Smooth muscle cell (in vitro differentiated cells): ENCODE results near the gene KRTAP12-2. TPM values are rescaled to one million over a fixed set of nuclear protein-coding genes. Genes with fewer than 3 reads are reported as not detected.
"Not testable (repeated sequence)": the region's sequence is repeated elsewhere in the genome, so short reads cannot be mapped to it uniquely, and the experiment has no call there.

Experiments used
- DNase-seq: peaks from one replicate; lab custom pipeline; 2025; ENCODE audit not compliant: unreplicated experiment; lab: John Stamatoyannopoulos, UW
- H2AFZ ChIP-seq: fragments of 200-600 bp; sonication (generic); 2 replicates; pipeline ENCODE4 v1.6.0; 2016; ENCODE audit warnings: antibody characterized with exemption, low read depth, mild to moderate bottlenecking
- H3F3A ChIP-seq: fragments of 200-600 bp; sonication (generic); 2 replicates; pipeline ENCODE4 v1.6.0; 2017; ENCODE audit warnings: antibody characterized with exemption, low read depth
- H3K27ac ChIP-seq: fragments of 200-600 bp; sonication (generic); 2 replicates; pipeline ENCODE4 v1.5.1; 2016; ENCODE audit warnings: low read depth, mild to moderate bottlenecking
- H3K27me3 ChIP-seq: fragments of 200-600 bp; sonication (generic); 2 replicates; pipeline ENCODE4 v1.6.1; 2016; ENCODE audit warnings: low read depth, mild to moderate bottlenecking
- H3K36me3 ChIP-seq: fragments of 200-600 bp; sonication (generic); 2 replicates; pipeline ENCODE4 v1.5.1; 2016; ENCODE audit warnings: low read depth
- H3K4me1 ChIP-seq: fragments of 200-600 bp; sonication (generic); 2 replicates; pipeline ENCODE4 v1.5.1; 2016; ENCODE audit warnings: low read depth
- H3K4me2 ChIP-seq: fragments of 200-600 bp; sonication (generic); 2 replicates; pipeline ENCODE4 v1.6.0; 2016; ENCODE audit warnings: mild to moderate bottlenecking
- H3K4me3 ChIP-seq: fragments of 200-600 bp; sonication (generic); 2 replicates; pipeline ENCODE4 v1.5.1; 2016; ENCODE audit warnings: mild to moderate bottlenecking
- H3K79me2 ChIP-seq: fragments of 200-600 bp; sonication (generic); 2 replicates; pipeline ENCODE4 v1.6.0; 2016; ENCODE audit warnings: low read depth, mild to moderate bottlenecking
- H3K9ac ChIP-seq: fragments of 200-600 bp; sonication (generic); 2 replicates; pipeline ENCODE4 v1.6.0; 2016; ENCODE audit warnings: low read depth
- H3K9me3 ChIP-seq: fragments of 200-600 bp; sonication (generic); replicated peaks from 2 replicates; pipeline ENCODE4 v1.5.1; 2016; ENCODE audit warnings: low read depth
- H4K20me1 ChIP-seq: fragments of 200-600 bp; sonication (generic); 2 replicates; pipeline ENCODE4 v1.6.0; 2016; ENCODE audit warnings: low read depth
- CTCF ChIP-seq: fragments of 200-600 bp; sonication (generic); IDR thresholded peaks from 2 replicates; pipeline ENCODE4 v1.5.1; 2017; ENCODE audit warnings: borderline replicate concordance, mild to moderate bottlenecking, antibody characterized with exemption; ENCODE audit not compliant: insufficient read depth, poor library complexity, severe bottlenecking
- WGBS: methylation state at CpG from one replicate; pipeline ENCODE4 v1.1.7; 2016; ENCODE audit warnings: low lambda C conversion rate; 5-methylcytosine and 5-hydroxymethylcytosine counted together
- polyA plus RNA-seq: library from polyadenylated mRNA; unstranded; fragments of >200 nt; fragmentation: Nextera tagmentation; extraction: Ambion mirVana; gene quantifications from 2 replicates; pipeline ENCODE4 v1.2.1, GENCODE V29; 2016
- total RNA-seq: library from RNA; depleted of rRNA; stranded (reverse); fragments of >200 nt; gene quantifications from 2 replicates; pipeline ENCODE4 v1.2.3, GENCODE V29; 2014

KRTAP12-2 gene
- total and polyA plus RNA-seq, 2 experiments from 2014 or later: not detected

- Histone ChIP-seq H3K9me3 (no peaks in the 10 kb centered on the region), H3K4me3 (no peak overlapping the region), H3K9ac (no peak overlapping the region), H3K27ac (no peak overlapping the region), H4K20me1 (no peaks in the 10 kb centered on the region), H3K27me3 (no peaks in the 10 kb centered on the region), H2AFZ (no peak overlapping the region), H3K36me3 (no peaks in the 10 kb centered on the region), H3F3A (peaks cover 7% of the 10 kb centered on the region), H3K4me2 (no peak overlapping the region), H3K4me1 (peaks cover 12% of the 10 kb centered on the region), H3K79me2 (no peaks in the 10 kb centered on the region)
- DNase-seq: no peak
- no peak for TF ChIP-seq CTCF
- WGBS: 83% methylated on average over 25 of the region's 25 CpGs
These were observed 20.3 kb upstream of the KRTAP12-2 start for GRCh38 chr21:44686843-44687561.

GRCh38 chr21:44686000-44686781 is 19.5 kb upstream of the KRTAP12-2 start:
- H2AFZ ChIP-seq: no peak overlapping the region
- H3K4me2 ChIP-seq: no peak overlapping the region
- H3K4me1 ChIP-seq: peaks cover 12% of the 10 kb centered on the region
- H3F3A ChIP-seq: no peaks in the 10 kb centered on the region
- 72% methylated on average over 9 of the region's 14 CpGs for WGBS
- no peaks in the 10 kb centered on the region for H3K9me3 ChIP-seq
- H3K9ac ChIP-seq: no peak overlapping the region
- DNase-seq: no peak
- no peak for TF ChIP-seq CTCF
- no peaks in the 10 kb centered on the region for H3K36me3 ChIP-seq
- H3K27me3 ChIP-seq: no peaks in the 10 kb centered on the region
- H3K79me2 ChIP-seq: no peaks in the 10 kb centered on the region
- H4K20me1 ChIP-seq: no peaks in the 10 kb centered on the region
- H3K27ac ChIP-seq: no peak overlapping the region
- no peak overlapping the region for H3K4me3 ChIP-seq

GRCh38 chr21:44685050-44685449 is 18.3 kb upstream of the KRTAP12-2 start:
- not testable (repeated sequence) for H3K79me2 ChIP-seq, H3K4me2 ChIP-seq, H2AFZ ChIP-seq, H4K20me1 ChIP-seq, H3K27me3 ChIP-seq, H3K9me3 ChIP-seq, H3K9ac ChIP-seq, DNase-seq, H3F3A ChIP-seq, H3K4me3 ChIP-seq, H3K27ac ChIP-seq, H3K36me3 ChIP-seq
- H3K4me1 ChIP-seq: peaks cover 12% of the 10 kb centered on the region
- WGBS: 88% methylated on average over 6 of the region's 6 CpGs

GRCh38 chr21:44684483-44684882 is 17.8 kb upstream of the KRTAP12-2 start:
- Histone ChIP-seq H3K9ac (no peak overlapping the region), H3K4me2 (no peak overlapping the region), H3K79me2 (no peaks in the 10 kb centered on the region), H3K9me3 (no peaks in the 10 kb centered on the region), H3K27me3 (no peaks in the 10 kb centered on the region), H3K4me1 (peaks cover 12% of the 10 kb centered on the region), H3K4me3 (no peak overlapping the region), H3F3A (no peaks in the 10 kb centered on the region), H2AFZ (no peak overlapping the region), H3K36me3 (no peaks in the 10 kb centered on the region), H4K20me1 (no peaks in the 10 kb centered on the region), H3K27ac (no peak overlapping the region)
- no peak for DNase-seq
- 86% methylated on average over 6 of the region's 6 CpGs for WGBS
- TF ChIP-seq CTCF: no peak
